AG04449 (cell line): Measurements from ENCODE around the gene LRRC71.

Experiments
- CTCF ChIA-PET: fragments of 350-600 bp; formaldehyde crosslinking; extraction: SDS; loops from one replicate; lab custom pipeline; 2021; ENCODE audit warnings: antibody characterized with exemption; lab: Yijun Ruan, JAX
- POLR2A ChIA-PET: fragments of 400-600, 350-600 bp; formaldehyde crosslinking; extraction: SDS; loops from one replicate; lab custom pipeline; 2020; ENCODE audit warnings: antibody characterized with exemption, inconsistent platforms; lab: Yijun Ruan, JAX
- DNase-seq: peaks from one replicate; pipeline ENCODE4 v3.0.0-alpha.2; 2010; ENCODE audit warnings: low read depth, low spot score
- H3K4me3 ChIP-seq: 2 replicates; pipeline ENCODE4 v1.5.1; 2011; ENCODE audit warnings: low read depth, mild to moderate bottlenecking, control low read depth, low read length
- CTCF ChIP-seq: IDR thresholded peaks from one replicate; pipeline ENCODE4 v1.5.1; 2011; ENCODE audit warnings: mild to moderate bottlenecking, moderate library complexity, low read length, control low read depth, inconsistent platforms; ENCODE audit not compliant: insufficient read depth; ENCODE audit errors: missing control alignments

Gene LRRC71

GRCh38 chr1:156905651-156906050, 14.8 kb upstream of the LRRC71 start:
- DNase-seq = no peak
- POLR2A ChIA-PET = no interaction called here
- no peak overlapping the region for H3K4me3 ChIP-seq
- TF ChIP-seq CTCF = no peak
- CTCF ChIA-PET = no interaction called here

- no peak for DNase-seq
- ChIA-PET POLR2A (no interaction called here), CTCF (no interaction called here)
- TF ChIP-seq CTCF = no peak
- no peak overlapping the region for H3K4me3 ChIP-seq
Observed at GRCh38 chr1:156906206-156906906, 14.1 kb upstream of the LRRC71 start.

GRCh38 chr1:156908541-156908940, 11.9 kb upstream of the LRRC71 start:
- TF ChIP-seq CTCF = no peak
- no peak for DNase-seq
- ChIA-PET CTCF (interaction anchor here (6.5 kb wide), 1 partner anchor 14 kb away, joined by 97 read pairs; the partner anchor contains the start of gene LRRC71), POLR2A (no interaction called here)
- no peak overlapping the region for H3K4me3 ChIP-seq

GRCh38 chr1:156908955-156909354, 11.5 kb upstream of the LRRC71 start:
- H3K4me3 ChIP-seq = no peak overlapping the region
- DNase-seq = no peak
- POLR2A ChIA-PET = no interaction called here
- TF ChIP-seq CTCF = no peak
- CTCF ChIA-PET = interaction anchor here (0.9 to 6.5 kb wide), 3 partner anchors 14 to 48 kb away, joined by 3 to 97 read pairs (median 12); partner anchors contain the start of genes LRRC71 and NTRK1

- TF ChIP-seq CTCF = no peak
- no peak for DNase-seq
- CTCF ChIA-PET = interaction anchor here (0.9 to 6.5 kb wide), 4 partner anchors 13 to 203 kb away, joined by 3 to 97 read pairs (median 8); partner anchors contain the start of genes LRRC71 and NTRK1
- POLR2A ChIA-PET = no interaction called here
- H3K4me3 ChIP-seq = no peak overlapping the region
Observed at GRCh38 chr1:156909671-156910070, 10.8 kb upstream of the LRRC71 start.

- no peak for DNase-seq
- TF ChIP-seq CTCF = peak; percentile 84
- POLR2A ChIA-PET = no interaction called here
- no peak overlapping the region for H3K4me3 ChIP-seq
- CTCF ChIA-PET = interaction anchor here (1.0 to 6.5 kb wide), 7 partner anchors 13 to 221 kb away, joined by 3 to 97 read pairs (median 4); partner anchors contain the start of gene LRRC71
Observed at GRCh38 chr1:156910309-156910782, 10.1 kb upstream of the LRRC71 start.
